Panc1 (cell line): ENCODE results near the gene OLFM3. TPM values are rescaled to one million over a fixed set of nuclear protein-coding genes. Genes with fewer than 3 reads are reported as not detected.

ENCODE experiments used
- ATAC-seq: fragments of 200-7000 bp; cut with Tn5 transposase; 2 replicates; pipeline ENCODE4 v1.9.1; 2020; ENCODE audit warnings: mild to moderate bottlenecking, moderate library complexity
- BruUV-seq: library from RNA; stranded (reverse); fragments of 400-500 nt; replicated peaks from 2 replicates; lab custom pipeline; 2021; lab: Mats Ljungman, UMichigan
- CTCF ChIA-PET: fragments of 300-600 bp; sonication (Branson Sonifier 250); formaldehyde crosslinking; loops from one replicate; lab custom pipeline; 2022; ENCODE audit warnings: antibody characterized with exemption; lab: Charles Lee
- POLR2A ChIA-PET: fragments of 300-600 bp; sonication (Branson Sonifier 250); formaldehyde crosslinking; loops from one replicate; lab custom pipeline; 2022; ENCODE audit warnings: antibody characterized with exemption; lab: Charles Lee
- DNase-seq: peaks from one replicate; pipeline ENCODE4 v3.0.0-alpha.2; 2010; ENCODE audit warnings: low read depth, low spot score
- H3K27ac ChIP-seq: 2 replicates; pipeline ENCODE4 v1.5.1; 2011; ENCODE audit warnings: mild to moderate bottlenecking, low read length, inconsistent platforms
- H3K27me3 ChIP-seq: fragments of 200-500 bp; sonication (Bioruptor generic); 2 replicates; pipeline ENCODE4 v1.6.0; 2014; ENCODE audit warnings: low read length, inconsistent platforms; ENCODE audit not compliant: control insufficient read depth, insufficient read depth
- H3K36me3 ChIP-seq: fragments of 200-500 bp; sonication (Bioruptor generic); 2 replicates; pipeline ENCODE4 v1.5.1; 2014; ENCODE audit warnings: inconsistent platforms, mild to moderate bottlenecking, low read length, moderate library complexity; ENCODE audit not compliant: control insufficient read depth, insufficient read depth
- H3K4me1 ChIP-seq: 2 replicates; pipeline ENCODE4 v1.5.1; 2011; ENCODE audit warnings: inconsistent platforms, mild to moderate bottlenecking, low read length, moderate library complexity; ENCODE audit not compliant: control insufficient read depth, insufficient read depth
- H3K4me3 ChIP-seq, 2 experiments: 2 replicates each; pipeline ENCODE4 v1.5.1; 2011 to 2012; ENCODE audit warnings: low read depth in 2 of 2, low read length in 2 of 2, mild to moderate bottlenecking in 2 of 2, inconsistent platforms in 1 of 2, moderate library complexity in 1 of 2
- H3K9me3 ChIP-seq: fragments of 200-500 bp; sonication (Bioruptor generic); 2 replicates; pipeline ENCODE4 v1.5.1; 2014; ENCODE audit warnings: low read depth, mild to moderate bottlenecking, inconsistent platforms, low read length, moderate library complexity; ENCODE audit not compliant: control insufficient read depth, insufficient read depth
- CTCF ChIP-seq: fragments of 450-650 bp; IDR thresholded peaks from 2 replicates; pipeline ENCODE4 v1.5.1; 2017; ENCODE audit warnings: mild to moderate bottlenecking
- POLR2AphosphoS5 ChIP-seq: IDR thresholded peaks from 2 replicates; pipeline ENCODE4 v1.6.1; 2012; ENCODE audit warnings: mild to moderate bottlenecking, low read depth, low read length, moderate library complexity
- SIN3A ChIP-seq: IDR thresholded peaks from 2 replicates; pipeline ENCODE4 v1.6.1; 2012; ENCODE audit warnings: low read depth, mild to moderate bottlenecking, low read length, moderate library complexity, borderline replicate concordance; ENCODE audit not compliant: insufficient read depth
- TCF7L2 ChIP-seq: IDR thresholded peaks from 2 replicates; pipeline ENCODE4 v1.6.1; 2011; ENCODE audit warnings: mild to moderate bottlenecking, low read depth, low read length, inconsistent platforms
- in situ Hi-C: cut with HindIII; loops from 2 replicates; pipeline ENCODE4 v1.10.0; 2016; ENCODE audit warnings: low sequenced_read_pairs, low pct_unique_long_range_greater_than_20kb
- intact Hi-C: fragments of 100-400 bp; cut with micrococcal nuclease; formaldehyde crosslinking; loops from one replicate; pipeline ENCODE4 v1.10.0; 2022; ENCODE audit not compliant: unreplicated experiment
- total RNA-seq: library from RNA; stranded (reverse); gene quantifications from one replicate; pipeline ENCODE4 v1.2.1, GENCODE V29; 2021; ENCODE audit not compliant: unreplicated experiment
- TF ChIP-seq, protein P1 (sequence below), 2 experiments: IDR thresholded peaks; 2 replicates each; pipeline ENCODE4 v1.6.1; 2011 to 2012; ENCODE audit warnings: low read depth in 2 of 2, control low read depth in 1 of 2, low read length in 1 of 2, mild to moderate bottlenecking in 1 of 2, moderate library complexity in 1 of 2; ENCODE audit not compliant: insufficient read depth in 1 of 2

The OLFM3 gene
- total RNA-seq, 1 experiment from 2014 or later: not detected

DNA sequence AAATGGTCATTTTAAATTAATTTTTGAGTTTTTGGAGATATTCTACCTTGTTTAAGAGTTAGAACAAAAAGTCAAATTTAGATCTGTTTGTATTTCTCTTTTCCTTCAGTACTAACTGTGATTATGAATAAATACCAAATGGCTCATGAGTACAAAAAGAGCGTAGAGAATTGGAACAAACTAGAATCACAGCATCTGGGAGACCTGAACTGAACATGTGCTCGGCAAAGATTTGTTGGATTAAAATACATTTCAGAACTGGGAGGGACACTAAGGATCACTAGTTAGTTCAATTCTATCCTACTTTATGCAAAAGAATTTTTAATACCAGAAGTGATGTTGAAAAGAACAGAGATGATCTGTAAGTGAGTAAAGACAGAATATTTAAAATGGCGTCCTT is 19.5 kb downstream of the OLFM3 start:
- no TSS peak for BruUV-seq
- ChIA-PET CTCF (no interaction called here), POLR2A (no interaction called here)
- no peaks in the 10 kb centered on the region for H3K27me3 ChIP-seq
- H3K4me3 ChIP-seq: no peak overlapping the region
- no peaks in the 10 kb centered on the region for H3K9me3 ChIP-seq
- in situ Hi-C loops (no loop called here), intact Hi-C loops (no loop called here)
- H3K36me3 ChIP-seq: no peaks in the 10 kb centered on the region
- no peak overlapping the region for H3K27ac ChIP-seq
- no peaks in the 10 kb centered on the region for H3K4me1 ChIP-seq
- TF ChIP-seq TCF7L2 (no peak), SIN3A (no peak), CTCF (no peak), POLR2AphosphoS5 (no peak)
- TF ChIP-seq, protein P1, sequence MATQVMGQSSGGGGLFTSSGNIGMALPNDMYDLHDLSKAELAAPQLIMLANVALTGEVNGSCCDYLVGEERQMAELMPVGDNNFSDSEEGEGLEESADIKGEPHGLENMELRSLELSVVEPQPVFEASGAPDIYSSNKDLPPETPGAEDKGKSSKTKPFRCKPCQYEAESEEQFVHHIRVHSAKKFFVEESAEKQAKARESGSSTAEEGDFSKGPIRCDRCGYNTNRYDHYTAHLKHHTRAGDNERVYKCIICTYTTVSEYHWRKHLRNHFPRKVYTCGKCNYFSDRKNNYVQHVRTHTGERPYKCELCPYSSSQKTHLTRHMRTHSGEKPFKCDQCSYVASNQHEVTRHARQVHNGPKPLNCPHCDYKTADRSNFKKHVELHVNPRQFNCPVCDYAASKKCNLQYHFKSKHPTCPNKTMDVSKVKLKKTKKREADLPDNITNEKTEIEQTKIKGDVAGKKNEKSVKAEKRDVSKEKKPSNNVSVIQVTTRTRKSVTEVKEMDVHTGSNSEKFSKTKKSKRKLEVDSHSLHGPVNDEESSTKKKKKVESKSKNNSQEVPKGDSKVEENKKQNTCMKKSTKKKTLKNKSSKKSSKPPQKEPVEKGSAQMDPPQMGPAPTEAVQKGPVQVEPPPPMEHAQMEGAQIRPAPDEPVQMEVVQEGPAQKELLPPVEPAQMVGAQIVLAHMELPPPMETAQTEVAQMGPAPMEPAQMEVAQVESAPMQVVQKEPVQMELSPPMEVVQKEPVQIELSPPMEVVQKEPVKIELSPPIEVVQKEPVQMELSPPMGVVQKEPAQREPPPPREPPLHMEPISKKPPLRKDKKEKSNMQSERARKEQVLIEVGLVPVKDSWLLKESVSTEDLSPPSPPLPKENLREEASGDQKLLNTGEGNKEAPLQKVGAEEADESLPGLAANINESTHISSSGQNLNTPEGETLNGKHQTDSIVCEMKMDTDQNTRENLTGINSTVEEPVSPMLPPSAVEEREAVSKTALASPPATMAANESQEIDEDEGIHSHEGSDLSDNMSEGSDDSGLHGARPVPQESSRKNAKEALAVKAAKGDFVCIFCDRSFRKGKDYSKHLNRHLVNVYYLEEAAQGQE (IDR thresholded peaks at IDR 0.05; ENCODE audit: insufficient read depth in 1 of 2, low read depth in 2 of 2, low read length in 1 of 2): no peak
- DNase-seq (no peak), ATAC-seq (no peak)

DNA sequence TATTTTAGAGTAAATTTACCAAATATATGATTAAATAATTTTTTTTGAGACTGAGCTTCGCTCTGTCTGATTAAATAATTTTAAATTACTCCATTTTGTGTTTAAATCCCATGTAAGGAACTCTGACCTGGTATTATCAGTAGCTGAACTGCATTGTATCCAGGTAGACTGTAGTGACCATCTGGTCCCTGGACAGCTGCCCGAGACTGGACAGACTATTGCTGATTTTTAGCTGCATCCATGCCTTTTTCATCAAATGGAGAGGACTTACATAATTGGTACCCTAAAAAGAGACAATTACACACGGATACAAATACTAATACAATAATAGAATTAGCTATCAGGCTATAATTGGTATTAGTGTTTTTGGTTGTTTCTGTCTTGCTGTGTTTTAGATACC is 20.6 kb downstream of the OLFM3 start:
- intact Hi-C loops (no loop called here), in situ Hi-C loops (no loop called here)
- POLR2A ChIA-PET: no interaction called here

More for the DNA sequence above, 20.6 kb downstream of the OLFM3 start:
- Histone ChIP-seq H3K4me3 (no peak overlapping the region), H3K27me3 (no peaks in the 10 kb centered on the region), H3K27ac (no peak overlapping the region), H3K9me3 (no peaks in the 10 kb centered on the region), H3K36me3 (no peaks in the 10 kb centered on the region), H3K4me1 (no peaks in the 10 kb centered on the region)
- ATAC-seq (no peak), DNase-seq (no peak)
- TF ChIP-seq CTCF (no peak), POLR2AphosphoS5 (no peak), TCF7L2 (no peak), SIN3A (no peak)
- TF ChIP-seq, protein P1 (IDR thresholded peaks at IDR 0.05; ENCODE audit: insufficient read depth in 1 of 2, low read depth in 2 of 2, low read length in 1 of 2): no peak
- BruUV-seq: no TSS peak
- CTCF ChIA-PET: no interaction called here
